HG02642 (cell line): ENCODE measurements around the gene LRRC34.

Experiments
- ATAC-seq: cut with Tn5 transposase; IDR thresholded peaks from one replicate; pipeline ENCODE4 v1.9.1; 2021; ENCODE audit warnings: mild to moderate bottlenecking; ENCODE audit not compliant: unreplicated experiment, poor library complexity

LRRC34 gene

DNA sequence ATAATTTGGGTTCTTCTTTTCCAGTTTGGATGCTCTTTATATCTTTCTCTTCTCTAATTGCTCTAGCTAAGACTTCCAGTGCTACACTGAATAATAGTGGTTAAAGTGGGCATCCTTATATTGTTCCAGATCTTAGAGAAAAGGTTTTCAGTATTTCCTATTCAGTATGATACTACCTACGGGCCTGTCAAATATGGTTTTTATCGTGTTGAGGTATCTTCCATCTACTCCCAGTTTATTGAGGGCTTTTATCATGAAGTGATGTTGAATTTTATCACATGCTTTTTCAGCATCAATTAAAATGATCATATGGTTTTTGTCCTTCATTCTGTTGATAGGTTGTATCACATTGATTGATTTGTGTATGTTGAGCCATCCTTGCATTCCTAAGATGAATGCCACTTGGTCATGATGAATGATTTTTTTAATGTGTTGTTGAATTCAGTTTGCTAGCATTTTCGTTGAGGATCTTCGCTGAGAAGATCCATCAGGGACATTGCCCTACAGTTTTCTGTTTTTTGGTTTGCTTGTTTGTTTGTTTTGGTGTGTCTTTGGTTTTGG is 3.0 kb upstream of the LRRC34 start:
- ATAC-seq, result no peak

DNA sequence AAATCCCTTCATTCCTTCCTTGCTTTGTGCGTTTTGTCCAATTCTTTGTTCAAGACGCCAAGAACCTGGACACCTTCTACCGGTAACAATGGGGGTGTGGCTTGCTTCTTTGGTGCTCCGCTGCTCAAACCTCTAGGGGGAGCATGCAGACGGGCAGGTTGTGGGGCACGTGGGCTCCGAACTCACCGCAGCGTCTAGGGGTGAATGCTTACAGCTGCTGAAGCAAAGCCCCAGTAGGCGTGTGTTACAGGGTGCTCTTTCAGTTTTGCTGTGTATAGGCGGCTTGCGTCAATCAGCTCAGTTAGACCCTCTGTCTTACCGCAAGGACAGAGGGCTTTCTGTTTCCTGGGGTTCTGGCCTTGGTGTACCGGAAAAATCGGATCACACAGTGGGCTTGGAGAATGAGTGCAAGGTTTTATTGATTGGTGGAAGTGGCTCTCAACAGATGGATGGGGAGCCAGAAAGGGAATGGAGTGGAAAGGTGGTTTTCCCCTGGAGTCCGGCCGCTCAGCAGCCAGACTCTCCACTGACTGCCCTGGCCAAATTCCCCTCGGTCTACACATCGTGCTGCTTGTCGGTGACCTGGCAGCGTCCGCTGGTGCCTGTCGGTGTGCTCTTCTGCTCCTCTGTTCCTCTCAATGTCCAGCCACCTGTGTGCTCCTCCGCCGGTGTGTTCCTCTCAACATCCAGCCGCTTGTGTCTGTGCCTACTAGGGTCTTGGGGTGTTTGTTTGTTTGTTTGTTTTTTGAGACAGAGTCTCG is 1.2 kb upstream of the LRRC34 start:
- peak; percentile 92 for ATAC-seq

DNA sequence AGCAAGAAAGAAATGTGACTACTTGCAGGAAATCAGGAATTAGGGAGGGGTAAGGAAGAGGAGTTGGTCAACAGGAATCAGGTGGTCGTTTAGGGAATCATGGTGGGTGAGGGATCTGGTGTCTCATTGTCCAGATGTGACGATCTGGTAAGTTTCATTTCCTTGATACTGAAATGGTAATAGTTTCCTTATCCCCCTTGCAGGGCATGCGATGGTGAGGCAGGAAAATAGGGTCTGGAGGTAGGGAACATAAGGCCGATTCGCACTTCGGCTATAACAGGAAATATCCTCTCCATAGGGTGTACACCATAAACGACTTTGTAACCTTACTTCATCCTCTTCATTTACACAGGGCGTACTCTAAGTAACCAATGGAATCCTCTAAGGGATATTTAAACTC is 574 bp upstream of the LRRC34 start:
- ATAC-seq, result no peak

DNA sequence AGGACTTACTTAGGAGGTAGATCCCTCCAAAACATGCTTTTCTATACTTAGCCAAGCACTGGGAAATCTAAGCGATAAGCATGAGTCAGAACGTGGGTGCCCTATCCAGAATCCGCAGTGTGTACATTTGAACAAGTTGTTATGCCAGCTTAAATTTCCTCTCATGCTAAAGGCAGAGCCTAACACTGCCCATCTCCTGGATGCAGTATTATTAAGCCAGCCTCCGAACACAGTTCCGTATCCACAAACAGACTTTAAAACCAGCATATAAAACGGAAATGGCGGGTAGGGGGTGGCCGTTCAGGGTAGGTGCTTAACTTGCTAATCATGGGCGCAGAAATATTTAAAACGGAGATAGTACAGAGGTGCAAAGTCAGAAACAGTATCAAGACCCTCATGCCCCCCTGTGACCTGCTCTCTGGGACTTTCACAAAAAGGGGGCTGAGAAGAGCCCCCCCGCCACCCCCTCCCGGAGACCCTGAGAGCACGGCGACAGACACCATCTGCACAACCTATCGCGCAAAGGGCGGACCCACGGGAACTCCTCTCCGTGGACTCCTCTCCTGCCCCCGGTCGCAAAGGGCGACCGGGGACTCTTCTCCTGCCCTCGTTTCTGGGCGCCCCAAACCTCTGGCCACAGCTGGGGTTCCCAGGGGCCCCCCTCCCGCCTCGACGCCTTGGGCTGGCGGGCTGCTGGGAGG is 923 bp downstream of the LRRC34 start:
- ATAC-seq, result peak; percentile 4

DNA sequence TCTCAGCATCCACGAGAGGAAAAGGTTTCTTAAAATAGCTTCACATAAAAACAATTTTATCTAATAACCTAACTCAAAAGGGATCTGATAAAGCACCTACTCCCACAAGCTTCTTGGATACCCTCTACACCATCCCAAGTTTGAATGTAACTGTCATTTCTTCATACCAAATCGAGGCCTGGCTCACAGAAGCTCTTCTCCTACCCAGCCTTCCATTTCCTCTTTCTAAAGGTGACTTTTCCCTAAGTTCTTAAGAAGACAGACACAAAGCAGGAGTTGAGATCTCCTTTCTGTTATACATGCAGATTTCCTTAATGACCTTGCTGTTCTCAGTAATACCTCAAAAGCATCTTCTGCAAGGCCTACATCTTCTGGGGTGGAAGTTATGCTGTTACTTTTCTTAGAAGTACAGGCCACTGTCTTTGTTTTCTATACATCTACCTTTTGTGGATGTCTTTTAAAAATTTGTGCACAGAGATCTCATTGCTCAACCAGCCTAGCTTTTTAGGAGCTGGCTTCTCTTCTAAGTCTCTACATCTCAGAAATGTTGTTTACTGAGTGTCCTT is 3.4 kb downstream of the LRRC34 start:
- ATAC-seq, result no peak

DNA sequence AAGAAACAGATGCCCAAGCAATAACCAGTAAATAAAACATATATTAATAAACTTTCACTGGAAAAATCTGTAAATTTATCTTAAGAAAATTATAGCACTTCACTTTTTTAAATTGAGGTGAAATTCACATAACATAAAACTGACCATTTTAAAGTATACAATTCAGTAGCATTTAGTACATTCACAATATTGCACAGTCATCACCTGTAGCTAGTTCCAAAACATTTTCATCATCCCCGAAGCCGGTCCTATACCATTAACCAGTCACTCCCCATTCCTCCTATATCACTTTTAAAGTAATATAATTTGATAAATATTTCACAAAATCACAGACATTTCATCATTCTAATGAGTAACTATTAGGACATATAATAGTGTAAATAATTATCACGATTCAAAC is 8.0 kb downstream of the LRRC34 start:
- no peak for ATAC-seq

DNA sequence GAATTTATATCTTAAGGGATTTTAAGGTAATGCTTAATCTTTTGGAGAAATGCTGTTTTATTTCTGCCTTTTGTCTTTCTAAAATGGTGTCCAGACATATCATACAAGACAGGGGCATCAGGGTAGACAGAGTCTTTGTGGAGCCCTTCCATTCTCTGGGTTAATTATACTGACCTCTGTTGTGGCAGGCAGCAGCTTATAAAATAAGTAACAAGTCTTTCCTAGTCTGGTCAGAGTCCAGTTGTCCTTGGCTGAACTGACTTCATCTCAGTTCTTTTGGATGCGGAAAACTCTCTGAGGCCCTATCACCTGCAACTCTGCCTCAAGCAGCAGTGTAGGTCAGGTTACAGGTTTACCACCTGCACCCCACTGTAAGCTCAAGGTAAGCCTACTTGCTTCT is 20.3 kb downstream of the LRRC34 start:
- no peak for ATAC-seq

DNA sequence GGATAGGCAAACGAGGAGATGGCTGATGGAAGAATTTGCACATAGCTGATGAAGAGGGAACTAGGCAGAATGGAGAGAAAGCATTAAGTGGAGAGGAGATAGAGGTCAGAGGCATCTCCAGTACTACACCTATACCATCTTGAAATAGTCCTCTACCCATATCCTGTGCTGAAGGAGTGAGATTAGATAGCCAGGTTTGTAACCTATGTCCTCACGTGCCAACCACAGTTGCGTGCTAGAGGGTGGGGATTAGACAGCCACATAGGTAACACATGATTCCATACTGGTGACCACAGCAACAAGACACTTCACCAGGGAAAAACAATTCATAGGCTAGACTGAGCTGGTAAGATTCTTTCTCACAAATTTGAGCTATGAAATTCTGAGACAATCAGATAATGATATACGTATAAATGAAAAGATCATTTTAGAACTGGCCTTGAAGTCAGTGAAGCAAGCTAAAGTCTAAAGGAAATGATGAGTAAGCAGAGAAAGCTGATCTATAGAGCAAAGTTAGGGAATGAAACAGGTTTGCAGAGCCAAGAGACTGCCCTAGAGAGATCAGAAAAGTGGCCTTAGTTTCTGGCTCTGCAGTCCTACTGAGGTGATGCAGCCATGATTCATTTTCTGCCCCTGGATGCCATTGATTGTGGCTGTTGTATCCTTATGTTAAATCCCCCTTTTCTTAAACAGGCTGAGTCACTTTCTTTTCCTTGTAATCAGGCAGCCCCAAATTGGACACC is 21.8 kb downstream of the LRRC34 start:
- no peak for ATAC-seq

DNA sequence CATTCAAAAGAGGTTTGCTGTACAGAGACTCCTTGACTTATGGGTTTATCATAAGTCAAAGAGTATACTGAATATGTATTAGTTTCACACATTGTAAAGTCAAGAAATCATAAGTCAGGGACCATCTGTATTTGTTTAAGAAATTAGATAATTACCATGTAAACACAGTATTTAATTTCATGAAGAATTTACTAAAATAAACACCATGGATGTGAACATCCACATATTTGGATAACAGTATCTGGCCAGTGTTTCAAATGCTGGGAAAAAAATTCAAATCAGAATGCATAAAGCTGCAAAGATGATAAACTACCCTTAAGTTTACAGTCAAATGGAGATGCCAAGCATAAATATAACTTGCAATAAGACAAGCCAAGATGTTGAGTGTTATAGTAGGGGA is 22.5 kb downstream of the LRRC34 start:
- no peak for ATAC-seq

DNA sequence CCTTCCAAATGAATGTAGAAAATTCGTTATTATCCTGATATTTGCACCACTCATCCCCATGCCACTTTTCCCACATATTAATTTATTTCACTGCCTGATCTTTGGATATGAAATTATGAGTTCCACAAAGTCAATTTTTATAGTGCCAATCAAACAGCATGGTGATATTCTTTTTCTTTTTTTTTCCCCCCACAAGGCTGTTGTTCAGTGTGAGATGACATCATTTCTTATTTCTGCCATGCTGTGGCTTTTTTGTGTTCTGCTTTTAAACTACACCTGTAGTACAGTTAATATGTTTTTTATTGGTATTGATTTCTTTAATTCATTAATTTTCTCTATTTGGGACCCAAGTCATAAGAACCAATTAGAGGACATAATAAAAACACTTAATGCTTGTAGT is 24.9 kb downstream of the LRRC34 start:
- no peak for ATAC-seq

DNA sequence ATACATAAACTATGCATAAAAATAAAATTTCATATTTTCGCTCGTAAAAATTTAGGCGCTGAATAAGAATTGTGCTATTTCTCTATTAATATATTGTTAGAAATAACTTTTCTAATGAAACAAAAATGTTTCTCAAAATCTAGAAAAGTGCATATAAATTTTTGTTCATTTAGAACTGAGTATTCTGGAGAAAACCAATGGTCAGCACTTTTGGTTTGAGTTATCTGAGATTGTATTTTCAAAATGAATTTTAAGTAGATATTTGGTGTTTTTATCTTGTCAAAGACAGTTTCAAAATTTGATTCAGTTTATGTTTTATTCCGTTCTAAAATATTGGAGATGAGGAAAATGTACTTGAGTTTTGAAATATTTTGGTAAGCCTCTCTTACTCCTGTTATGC is 25.6 kb downstream of the LRRC34 start:
- ATAC-seq, result no peak

DNA sequence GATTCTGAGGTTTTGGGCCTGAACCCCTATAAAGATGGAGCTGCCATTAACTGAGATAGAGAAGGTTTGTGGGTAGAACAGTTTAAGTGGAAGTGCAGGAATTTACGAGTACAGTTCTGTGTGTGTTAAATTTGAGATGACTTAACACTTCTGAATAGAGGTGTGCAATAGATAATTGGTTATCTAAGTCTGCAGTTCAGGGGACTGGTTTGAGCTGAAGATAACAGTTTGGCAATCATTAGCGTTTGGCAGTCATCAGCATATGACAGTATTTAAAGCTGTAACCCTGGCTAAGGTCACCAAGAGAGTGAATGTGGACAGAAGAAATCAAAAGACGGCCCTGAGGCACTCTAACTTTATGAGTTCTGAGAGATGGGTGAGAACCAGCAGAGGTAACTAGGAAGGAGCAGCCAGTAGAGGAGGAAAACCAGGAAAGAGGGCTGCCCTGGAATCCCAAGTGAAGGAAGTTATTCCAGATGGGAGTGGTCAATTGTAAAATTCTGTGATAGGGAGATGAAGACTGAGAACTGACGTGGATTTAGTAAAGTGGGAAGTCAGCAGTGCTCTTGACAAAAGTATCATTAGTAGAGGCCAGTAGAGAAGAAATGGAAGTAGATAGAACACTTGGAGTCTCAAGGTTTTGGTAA is 31.4 kb downstream of the LRRC34 start:
- no peak for ATAC-seq

DNA sequence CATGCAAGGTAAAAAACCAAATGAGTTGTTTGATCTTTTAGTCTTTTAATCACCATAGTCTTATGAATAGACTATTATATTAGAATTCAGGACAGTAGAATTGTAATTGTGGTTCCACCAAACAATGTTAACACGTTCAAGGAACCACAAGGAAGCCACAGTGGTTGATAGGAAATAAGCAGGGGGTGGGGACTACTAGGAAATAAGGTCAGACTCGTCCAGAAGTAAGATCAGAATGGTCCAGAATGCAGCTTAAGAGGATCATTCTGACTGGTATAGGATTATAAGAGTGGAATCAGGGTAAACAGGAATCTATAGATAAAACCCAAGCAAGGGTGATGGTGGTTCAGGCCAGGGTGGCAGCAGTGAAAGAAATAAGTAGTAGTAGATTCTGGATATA is 32.0 kb downstream of the LRRC34 start:
- ATAC-seq, result no peak

DNA sequence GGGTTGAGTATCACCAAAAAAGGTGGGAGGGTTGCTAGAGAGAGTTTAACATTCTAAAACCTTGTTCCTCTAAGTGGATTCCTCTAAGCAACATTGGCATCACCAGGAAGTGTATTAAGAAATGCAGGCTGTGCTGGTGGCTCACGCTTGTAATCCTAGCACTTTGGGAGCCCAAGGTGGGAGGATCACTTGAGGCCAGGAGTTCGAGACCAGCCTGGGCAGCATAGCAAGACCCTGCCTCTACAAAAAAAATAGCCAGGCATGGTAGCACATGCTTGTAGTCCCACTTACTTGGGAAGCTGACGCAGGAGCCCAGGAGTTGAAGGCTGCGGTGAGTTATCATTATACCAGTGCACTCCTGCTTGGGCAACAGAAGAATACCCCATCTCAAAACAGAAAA is 34.9 kb downstream of the LRRC34 start:
- ATAC-seq, result no peak

DNA sequence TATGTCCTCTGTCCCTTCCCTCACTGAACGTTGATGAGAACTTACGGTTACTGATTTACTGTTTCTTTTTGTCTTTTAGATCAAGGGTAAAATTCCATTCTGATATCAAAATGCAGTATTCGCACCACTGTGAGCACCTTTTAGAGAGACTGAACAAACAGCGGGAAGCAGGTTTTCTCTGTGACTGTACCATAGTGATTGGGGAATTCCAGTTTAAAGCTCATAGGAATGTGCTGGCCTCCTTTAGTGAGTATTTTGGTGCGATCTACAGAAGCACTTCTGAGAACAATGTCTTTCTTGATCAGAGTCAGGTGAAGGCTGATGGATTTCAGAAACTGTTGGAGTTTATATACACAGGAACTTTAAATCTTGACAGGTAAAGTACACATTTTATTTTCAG is 38.5 kb downstream of the LRRC34 start:
- ATAC-seq, result no peak

DNA sequence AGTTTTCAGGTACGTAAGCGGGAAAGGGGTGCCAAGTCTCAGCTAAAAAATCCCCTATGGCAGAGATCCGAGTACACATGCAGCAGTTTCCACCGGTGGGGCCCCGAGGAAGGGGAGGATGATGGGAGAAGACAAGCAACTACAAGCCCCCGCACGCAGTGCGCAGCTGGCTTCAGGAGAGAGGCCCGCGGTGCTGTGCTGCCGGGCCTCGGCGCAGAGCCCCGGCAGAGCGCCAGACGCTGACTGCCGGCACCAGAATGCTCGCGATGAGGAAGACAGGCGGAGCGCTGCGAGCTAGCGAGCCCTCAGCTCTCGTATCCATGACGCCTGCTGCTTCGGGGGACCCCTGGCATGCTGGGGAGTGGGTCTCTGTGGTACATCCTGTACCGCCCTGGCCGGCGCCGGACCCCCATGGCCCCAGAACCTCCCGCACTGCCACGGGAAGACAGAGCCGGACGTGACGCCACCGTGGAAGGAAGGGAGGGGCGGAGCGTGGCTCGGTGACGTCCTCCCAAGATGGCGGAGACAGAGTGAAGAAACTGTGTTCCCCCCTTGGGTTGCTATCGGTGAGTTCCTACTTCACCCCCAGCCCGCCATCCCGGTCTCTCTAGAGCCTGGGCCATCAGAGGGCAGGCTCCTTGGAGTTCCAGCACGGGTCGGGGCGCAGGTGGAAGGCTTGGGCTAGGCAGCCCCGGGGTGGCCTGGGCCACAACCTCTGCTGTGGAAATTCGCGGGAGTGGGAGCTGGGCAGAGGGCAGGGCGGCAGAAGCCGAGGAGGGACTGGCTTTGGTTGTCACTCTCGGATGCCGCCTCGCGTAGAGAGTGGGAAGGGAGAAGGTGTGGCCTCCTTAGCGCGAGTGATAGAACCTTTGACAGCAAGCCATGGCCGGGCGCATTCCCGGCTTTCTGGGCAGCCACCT is 39.5 kb downstream of the LRRC34 start, which contains the start of gene MYNN:
MYNN (plus strand) TSS at position 500 of the 920 bp plus-strand sequence. CDS start 900 bp downstream, outside the sequence.
- peak; percentile 88 for ATAC-seq

DNA sequence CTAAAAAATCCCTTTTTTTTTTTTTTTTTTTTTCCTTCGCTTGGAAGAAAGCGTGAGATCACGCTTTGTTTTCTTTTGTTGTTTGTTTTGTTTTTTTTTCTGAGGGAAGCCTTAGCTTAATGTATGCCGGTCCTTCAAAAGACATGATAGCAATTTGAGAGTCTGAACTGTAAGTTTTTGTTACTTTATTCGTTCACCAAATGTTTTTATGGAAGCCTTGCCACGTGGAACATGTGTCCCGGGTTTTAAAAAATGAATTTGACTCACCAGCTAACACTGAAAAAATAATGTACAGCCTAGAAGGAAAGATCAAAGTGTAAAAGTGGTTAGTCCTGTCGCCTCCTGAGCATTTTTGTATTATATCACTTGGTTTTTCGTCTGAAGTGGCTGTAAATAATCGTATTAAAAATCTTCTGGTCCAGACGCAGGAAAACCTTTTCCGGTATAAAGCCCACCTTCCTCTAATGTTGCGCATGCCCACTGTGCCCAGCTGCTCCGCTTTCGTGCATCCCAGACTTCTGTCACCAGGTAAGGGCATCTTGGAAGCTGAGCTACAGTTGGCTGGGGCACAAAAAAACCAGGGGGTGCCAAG is 40.3 kb downstream of the LRRC34 start:
- peak; percentile 28 for ATAC-seq

DNA sequence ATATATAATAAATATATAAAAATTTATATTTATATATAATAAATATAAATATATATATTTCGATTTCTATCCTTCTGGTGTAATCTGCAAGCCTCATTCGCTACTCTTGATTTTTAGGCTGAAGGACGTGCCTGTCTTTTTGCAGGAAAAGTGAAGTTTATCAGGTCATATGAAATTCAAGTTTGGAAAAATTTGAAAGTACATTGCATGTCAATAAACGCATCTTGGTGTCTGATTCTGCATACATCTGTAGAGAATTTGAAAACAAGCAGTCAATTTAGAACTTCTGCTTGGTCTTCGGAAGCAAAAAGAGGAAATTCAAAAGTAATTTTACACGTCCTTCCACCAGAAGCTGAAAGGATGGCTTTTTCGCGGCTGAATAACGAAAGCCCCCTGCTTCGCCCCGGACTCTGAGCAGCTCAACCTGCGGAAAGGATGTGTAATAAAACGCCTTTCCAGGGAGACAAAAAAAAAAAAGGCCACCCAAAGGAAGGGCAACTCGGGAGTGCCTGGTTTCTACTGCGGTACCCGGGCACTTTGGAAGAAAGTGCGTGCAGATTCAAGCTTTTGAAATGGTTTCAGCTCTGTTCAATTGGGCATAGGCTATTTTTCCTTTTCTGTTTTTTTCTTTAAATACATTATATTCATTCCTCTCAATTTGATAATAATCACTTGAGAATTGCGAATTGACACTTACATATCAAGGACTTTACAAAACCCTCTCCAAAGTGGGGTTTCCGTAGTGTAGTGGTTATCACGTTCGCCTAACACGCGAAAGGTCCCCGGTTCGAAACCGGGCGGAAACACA is 41.0 kb downstream of the LRRC34 start:
- ATAC-seq, result peak; percentile 12
